Natural killer cell (primary cell): ENCODE results near the gene DLG1. TPM values are rescaled to one million over a fixed set of nuclear protein-coding genes. Genes with fewer than 3 reads are reported as not detected.

Experiments
- ATAC-seq, 3 donors: fragments of 150-1000 bp in 2 of 3; fragments of 200-7000 bp in 1 of 3; cut with Tn5 transposase; 1 replicate in 1 of 3; 2 replicates in 2 of 3; pipeline ENCODE4 v1.10.0; 2021; ENCODE audit warnings: mild to moderate bottlenecking in 2 of 3, moderate library complexity in 2 of 3
- DNase-seq, 2 donors: peaks; one replicate each; pipeline versions ENCODE4 v3.0.0 to v3.0.0-alpha.2; 2013 to 2021; ENCODE audit warnings: mixed read lengths in 1 of 2
- H3K27ac ChIP-seq: one replicate; pipeline ENCODE4 v1.5.1; 2013; ENCODE audit warnings: mild to moderate bottlenecking, low read length
- H3K27me3 ChIP-seq: one replicate; pipeline ENCODE4 v1.6.1; 2013; ENCODE audit warnings: low read length; ENCODE audit not compliant: control insufficient read depth, insufficient read depth
- H3K36me3 ChIP-seq: one replicate; pipeline ENCODE4 v1.6.1; 2013; ENCODE audit warnings: low read length; ENCODE audit not compliant: control insufficient read depth, insufficient read depth
- H3K4me1 ChIP-seq: one replicate; pipeline ENCODE4 v1.6.1; 2013; ENCODE audit warnings: low read length; ENCODE audit not compliant: control insufficient read depth, insufficient read depth
- H3K4me3 ChIP-seq: one replicate; pipeline ENCODE4 v1.5.1; 2013; ENCODE audit warnings: low read length
- H3K9me3 ChIP-seq: one replicate; pipeline ENCODE4 v1.6.1; 2013; ENCODE audit warnings: low read length; ENCODE audit not compliant: control insufficient read depth, insufficient read depth
- H3K27ac Mint-ChIP-seq, 2 donors: one replicate each; pipeline ENCODE4 v1.8.0; 2022; ENCODE audit warnings: mild to moderate bottlenecking in 2 of 2, mixed read lengths in 2 of 2, moderate library complexity in 1 of 2
- H3K27me3 Mint-ChIP-seq, 2 donors: one replicate each; pipeline ENCODE4 v1.8.0; 2022; ENCODE audit warnings: low read depth in 2 of 2, mixed read lengths in 2 of 2
- H3K36me3 Mint-ChIP-seq: one replicate; pipeline ENCODE4 v1.8.0; 2022; ENCODE audit warnings: mixed read lengths
- H3K4me1 Mint-ChIP-seq, 2 donors: one replicate each; pipeline ENCODE4 v1.8.0; 2022; ENCODE audit warnings: mixed read lengths in 2 of 2
- H3K4me3 Mint-ChIP-seq: one replicate; pipeline ENCODE4 v1.8.0; 2022; ENCODE audit warnings: mild to moderate bottlenecking, moderate library complexity, mixed read lengths
- H3K9me3 Mint-ChIP-seq, 2 donors: one replicate each; pipeline ENCODE4 v1.8.0; 2022; ENCODE audit warnings: mixed read lengths in 2 of 2
- CTCF ChIP-seq: fragments of 200-600 bp; IDR thresholded peaks from one replicate; pipeline ENCODE4 v1.8.0; 2022; ENCODE audit warnings: antibody characterized with exemption
- WGBS: methylation state at CpG from one replicate; pipeline ENCODE4 v1.1.7; 2013; ENCODE audit warnings: missing lambda C conversion rate; ENCODE audit not compliant: insufficient coverage; 5-methylcytosine and 5-hydroxymethylcytosine counted together
- intact Hi-C: fragments of 100-400 bp; cut with micrococcal nuclease; formaldehyde crosslinking; loops from one replicate; pipeline ENCODE4 v1.14.2; 2022
- total RNA-seq, 4 donors: library from RNA; stranded (reverse); fragments of 120-200 nt in 1 of 4; gene quantifications; one replicate each; pipeline versions ENCODE4 v1.2.3 to v1.2.4, GENCODE V29; 2013 to 2022

DLG1 gene
- total RNA-seq, 3 donors from 2014 or later (not counting 1 experiment from before 2014, with no cell fraction given) = 82.0 to 91.8 (median 89.0) TPM

- intact Hi-C loops = no loop called here
- no peaks in the 10 kb centered on the region for H3K36me3 Mint-ChIP-seq
- no peak for TF ChIP-seq CTCF
- WGBS = 82% methylated on average over 11 of the region's 11 CpGs
- no peak overlapping the region for H3K4me3 Mint-ChIP-seq
- no peak for DNase-seq
- peaks cover 0 to 13% of the 10 kb centered on the region in 2 donors for H3K4me1 Mint-ChIP-seq
- H3K27me3 Mint-ChIP-seq = peaks cover 20 to 55% of the 10 kb centered on the region in 2 donors
- H3K27me3 ChIP-seq = no peaks in the 10 kb centered on the region
- no peak overlapping the region for H3K27ac ChIP-seq
- H3K9me3 ChIP-seq = no peaks in the 10 kb centered on the region
- peaks cover 5% of the 10 kb centered on the region for H3K4me1 ChIP-seq
- H3K36me3 ChIP-seq = no peaks in the 10 kb centered on the region
- no peak overlapping the region for H3K27ac Mint-ChIP-seq
- ATAC-seq = no peak
- H3K4me3 ChIP-seq = no peak overlapping the region
- H3K9me3 Mint-ChIP-seq = no peaks in the 10 kb centered on the region
These were observed 35.7 kb upstream of the DLG1 start for GRCh38 chr3:197333901-197334639.

GRCh38 chr3:197331131-197331530, 32.7 kb upstream of the DLG1 start:
- Histone ChIP-seq H3K4me1 (no peaks in the 10 kb centered on the region), H3K27ac (no peak overlapping the region), H3K9me3 (no peaks in the 10 kb centered on the region), H3K36me3 (no peaks in the 10 kb centered on the region), H3K27me3 (no peaks in the 10 kb centered on the region), H3K4me3 (no peak overlapping the region)
- ATAC-seq = no peak
- no peak overlapping the region for H3K27ac Mint-ChIP-seq
- no peak for DNase-seq
- no peak for TF ChIP-seq CTCF
- peaks cover 19 to 46% of the 10 kb centered on the region in 2 donors for H3K27me3 Mint-ChIP-seq
- H3K4me1 Mint-ChIP-seq = no peaks in the 10 kb centered on the region
- intact Hi-C loops = no loop called here
- WGBS = 94% methylated on average over 3 of the region's 3 CpGs
- H3K4me3 Mint-ChIP-seq = no peak overlapping the region
- H3K36me3 Mint-ChIP-seq = no peaks in the 10 kb centered on the region
- H3K9me3 Mint-ChIP-seq = no peaks in the 10 kb centered on the region

- Histone ChIP-seq H3K27ac (no peak overlapping the region), H3K27me3 (no peaks in the 10 kb centered on the region), H3K9me3 (no peaks in the 10 kb centered on the region), H3K4me1 (no peaks in the 10 kb centered on the region), H3K36me3 (no peaks in the 10 kb centered on the region), H3K4me3 (no peak overlapping the region)
- TF ChIP-seq CTCF = no peak
- Mint-ChIP-seq H3K36me3 (no peaks in the 10 kb centered on the region), H3K4me3 (no peak overlapping the region), H3K9me3 (no peaks in the 10 kb centered on the region), H3K27ac (no peak overlapping the region), H3K27me3 (peaks cover 13 to 46% of the 10 kb centered on the region in 2 donors), H3K4me1 (no peaks in the 10 kb centered on the region)
- ATAC-seq (no peak), DNase-seq (no peak)
- intact Hi-C loops = no loop called here
- 98% methylated on average over 2 of the region's 3 CpGs for WGBS
These were observed 31.0 kb upstream of the DLG1 start for GRCh38 chr3:197329382-197329781.

- H3K27ac ChIP-seq = no peak overlapping the region
- TF ChIP-seq CTCF = no peak
- H3K9me3 ChIP-seq = no peaks in the 10 kb centered on the region
- Mint-ChIP-seq H3K27ac (no peak overlapping the region), H3K9me3 (no peaks in the 10 kb centered on the region), H3K36me3 (no peaks in the 10 kb centered on the region), H3K27me3 (peaks cover 16 to 41% of the 10 kb centered on the region in 2 donors), H3K4me1 (no peaks in the 10 kb centered on the region), H3K4me3 (no peak overlapping the region)
- H3K4me3 ChIP-seq = no peak overlapping the region
- DNase-seq (no peak), ATAC-seq (no peak)
- no peaks in the 10 kb centered on the region for H3K36me3 ChIP-seq
- peaks cover under 1% of the 10 kb centered on the region for H3K27me3 ChIP-seq
- WGBS = 98% methylated on average over 6 of the region's 6 CpGs
- intact Hi-C loops = no loop called here
- H3K4me1 ChIP-seq = no peaks in the 10 kb centered on the region
These were observed 29.8 kb upstream of the DLG1 start for GRCh38 chr3:197328198-197328597.
